GM12878 (cell line): Measurements from ENCODE around the gene RPL3. TPM values are rescaled to one million over a fixed set of nuclear protein-coding genes. Genes with fewer than 3 reads are reported as not detected.

Experiments
- BACH1 ChIP-seq: fragments of 450-650 bp; IDR thresholded peaks from 2 replicates; pipeline ENCODE4 v1.6.1; 2017; ENCODE audit warnings: mild to moderate bottlenecking, borderline replicate concordance
- CHD4 ChIP-seq: fragments of 200-600 bp; sonication (generic); IDR thresholded peaks from 2 replicates; pipeline ENCODE4 v1.6.1; 2016; ENCODE audit warnings: mild to moderate bottlenecking
- EP300 ChIP-seq, 2 experiments: fragments of 150-350 bp in 1 of 2; IDR thresholded peaks; 2 replicates each; pipeline ENCODE4 v1.6.1; 2011 to 2012; ENCODE audit warnings: low read depth in 2 of 2, low read length in 2 of 2, borderline replicate concordance in 1 of 2, improper control_type of control experiment in 1 of 2, inconsistent platforms in 1 of 2; ENCODE audit not compliant: control insufficient read depth in 1 of 2
- MTA3 ChIP-seq: IDR thresholded peaks from 2 replicates; pipeline ENCODE4 v1.6.1; 2012; ENCODE audit warnings: low read length, inconsistent platforms, borderline replicate concordance
- NFYB ChIP-seq: IDR thresholded peaks from 2 replicates; pipeline ENCODE4 v1.6.1; 2011; ENCODE audit warnings: low read depth, mild to moderate bottlenecking, low read length, improper control_type of control experiment, moderate library complexity; ENCODE audit not compliant: insufficient read depth
- PAX8 ChIP-seq: fragments of 450-650 bp; IDR thresholded peaks from 2 replicates; pipeline ENCODE4 v1.6.1; 2017; ENCODE audit warnings: mild to moderate bottlenecking, moderate library complexity
- POLR2AphosphoS5 ChIP-seq: IDR thresholded peaks from 2 replicates; pipeline ENCODE4 v1.6.1; 2011; ENCODE audit warnings: mild to moderate bottlenecking, low read length, inconsistent platforms
- RAD51 ChIP-seq: fragments of 450-650 bp; IDR thresholded peaks from 2 replicates; pipeline ENCODE4 v1.6.1; 2016; ENCODE audit warnings: moderate library complexity, mild to moderate bottlenecking, inconsistent platforms
- RB1 ChIP-seq: fragments of 450-650 bp; formaldehyde crosslinking; IDR thresholded peaks from 2 replicates; pipeline ENCODE4 v1.6.1; 2017; ENCODE audit warnings: mild to moderate bottlenecking, borderline replicate concordance
- RCOR1 ChIP-seq: conservative IDR thresholded peaks from 2 replicates; pipeline ENCODE4 v1.6.1; 2012; ENCODE audit warnings: low read depth, low read length, improper control_type of control experiment
- RELA ChIP-seq: fragments of 450-650 bp; IDR thresholded peaks from 2 replicates; pipeline ENCODE4 v1.8.0; 2014; ENCODE audit warnings: borderline replicate concordance; ENCODE audit not compliant: partially characterized antibody
- SKIL ChIP-seq: fragments of 450-650 bp; IDR thresholded peaks from 2 replicates; pipeline ENCODE4 v1.6.1; 2017; ENCODE audit warnings: mild to moderate bottlenecking, low read depth, inconsistent platforms; ENCODE audit not compliant: poor library complexity, severe bottlenecking
- STAT1 ChIP-seq: fragments of 450-650 bp; conservative IDR thresholded peaks from 2 replicates; pipeline ENCODE4 v1.6.1; 2014; ENCODE audit warnings: antibody characterized with exemption, mild to moderate bottlenecking
- WRNIP1 ChIP-seq: IDR thresholded peaks from 2 replicates; pipeline ENCODE4 v1.6.1; 2011; ENCODE audit warnings: low read depth, low read length, improper control_type of control experiment, borderline replicate concordance
- ZBTB40 ChIP-seq: fragments of 450-650 bp; IDR thresholded peaks from 2 replicates; pipeline ENCODE4 v1.6.1; 2016; ENCODE audit warnings: mild to moderate bottlenecking, moderate library complexity, borderline replicate concordance
- polyA plus RNA-seq, 11 experiments: library from polyadenylated mRNA; depleted of rRNA in 4 of 11; unstranded in 6 of 11; stranded (reverse) in 5 of 11; fragments of >200 nt; fragmentation: Nextera tagmentation in 4 of 11; fragmentation: Illumina TruSeq in 1 of 11; extraction: Ambion mirVana in 4 of 11; extraction: Trizol in 1 of 11; gene quantifications; 1 replicate in 1 of 11; 2 replicates in 10 of 11; pipeline versions ENCODE4 v1.2.1 to v1.2.3, GENCODE V29; 2011 to 2016; ENCODE audit warnings: inconsistent platforms in 2 of 11, missing spikeins in 2 of 11, low read depth in 1 of 11
- total RNA-seq, 4 experiments: library from RNA; depleted of rRNA in 3 of 4; stranded (reverse); fragments of >200 nt in 3 of 4; fragmentation: Illumina TruSeq in 1 of 4; extraction: Trizol in 1 of 4; gene quantifications; 2 replicates each; pipeline versions ENCODE4 v1.2.1 to v1.2.3, GENCODE V29; 2013 to 2021
- TF ChIP-seq, protein P1 (sequence below): fragments of 450-650 bp; IDR thresholded peaks from 2 replicates; pipeline ENCODE4 v1.6.1; 2017; ENCODE audit warnings: mild to moderate bottlenecking, moderate library complexity
- TF ChIP-seq, protein P2 (sequence below): fragments of 450-650 bp; IDR thresholded peaks from 2 replicates; pipeline ENCODE4 v1.6.1; 2016; ENCODE audit warnings: mild to moderate bottlenecking

RPL3 gene
- total and polyA plus RNA-seq, 10 of the 15 experiments (the other 5 are each of a cell fraction or from before 2014, with no cell fraction given), result 1,534 to 6,791 (median 3,992) TPM

DNA sequence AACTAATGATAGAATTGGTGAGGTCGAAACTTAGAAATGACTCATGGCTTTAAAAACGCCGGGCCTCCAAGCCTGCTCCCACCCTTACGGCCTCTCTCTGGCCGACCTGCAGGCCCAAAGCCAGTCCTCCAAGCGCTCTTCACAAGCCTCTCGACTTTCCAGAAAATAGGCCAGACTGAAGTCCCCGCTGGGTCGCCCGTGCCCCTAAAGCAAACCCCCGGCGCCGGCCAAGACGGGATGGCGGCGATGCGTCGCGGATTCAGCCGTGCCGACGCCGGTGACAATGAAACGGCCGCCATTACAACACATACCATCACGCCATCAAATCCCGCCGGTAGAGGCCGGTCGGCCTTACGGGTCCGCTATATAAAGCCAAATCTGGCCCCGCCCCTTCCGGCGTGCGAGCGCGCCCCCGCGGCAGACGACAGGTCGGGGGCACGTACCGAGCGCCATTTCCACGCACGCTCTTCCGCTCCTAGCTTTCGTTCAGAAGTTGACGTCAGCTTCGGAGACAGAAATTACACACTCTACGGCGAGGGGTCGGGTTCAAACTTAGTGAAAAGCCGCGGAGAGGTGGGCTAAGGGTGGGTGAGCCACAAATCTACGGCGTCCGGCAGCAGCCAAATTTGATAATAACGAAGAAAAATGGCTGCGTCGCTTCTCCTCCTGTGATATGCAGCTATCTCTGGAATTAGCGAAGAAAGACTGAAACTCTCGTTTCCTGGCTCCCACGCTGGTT, at the start of gene RPL3 (continued):
- TF ChIP-seq ZBTB40, result peak; percentile 78; the same call in 1 of the 2 replicates
- TF ChIP-seq MTA3, result peak; percentile 91; the same call in 1 of the 2 replicates
- no peak for TF ChIP-seq RCOR1
- TF ChIP-seq NFYB, result no peak
- peak; percentile 32 for TF ChIP-seq SKIL
- TF ChIP-seq POLR2AphosphoS5, result peak; percentile 100
- TF ChIP-seq STAT1, result peak; percentile 82; the same call in 1 of the 2 replicates
- TF ChIP-seq PAX8, result peak; percentile 50; the same call in 1 of the 2 replicates
- TF ChIP-seq, protein P1, sequence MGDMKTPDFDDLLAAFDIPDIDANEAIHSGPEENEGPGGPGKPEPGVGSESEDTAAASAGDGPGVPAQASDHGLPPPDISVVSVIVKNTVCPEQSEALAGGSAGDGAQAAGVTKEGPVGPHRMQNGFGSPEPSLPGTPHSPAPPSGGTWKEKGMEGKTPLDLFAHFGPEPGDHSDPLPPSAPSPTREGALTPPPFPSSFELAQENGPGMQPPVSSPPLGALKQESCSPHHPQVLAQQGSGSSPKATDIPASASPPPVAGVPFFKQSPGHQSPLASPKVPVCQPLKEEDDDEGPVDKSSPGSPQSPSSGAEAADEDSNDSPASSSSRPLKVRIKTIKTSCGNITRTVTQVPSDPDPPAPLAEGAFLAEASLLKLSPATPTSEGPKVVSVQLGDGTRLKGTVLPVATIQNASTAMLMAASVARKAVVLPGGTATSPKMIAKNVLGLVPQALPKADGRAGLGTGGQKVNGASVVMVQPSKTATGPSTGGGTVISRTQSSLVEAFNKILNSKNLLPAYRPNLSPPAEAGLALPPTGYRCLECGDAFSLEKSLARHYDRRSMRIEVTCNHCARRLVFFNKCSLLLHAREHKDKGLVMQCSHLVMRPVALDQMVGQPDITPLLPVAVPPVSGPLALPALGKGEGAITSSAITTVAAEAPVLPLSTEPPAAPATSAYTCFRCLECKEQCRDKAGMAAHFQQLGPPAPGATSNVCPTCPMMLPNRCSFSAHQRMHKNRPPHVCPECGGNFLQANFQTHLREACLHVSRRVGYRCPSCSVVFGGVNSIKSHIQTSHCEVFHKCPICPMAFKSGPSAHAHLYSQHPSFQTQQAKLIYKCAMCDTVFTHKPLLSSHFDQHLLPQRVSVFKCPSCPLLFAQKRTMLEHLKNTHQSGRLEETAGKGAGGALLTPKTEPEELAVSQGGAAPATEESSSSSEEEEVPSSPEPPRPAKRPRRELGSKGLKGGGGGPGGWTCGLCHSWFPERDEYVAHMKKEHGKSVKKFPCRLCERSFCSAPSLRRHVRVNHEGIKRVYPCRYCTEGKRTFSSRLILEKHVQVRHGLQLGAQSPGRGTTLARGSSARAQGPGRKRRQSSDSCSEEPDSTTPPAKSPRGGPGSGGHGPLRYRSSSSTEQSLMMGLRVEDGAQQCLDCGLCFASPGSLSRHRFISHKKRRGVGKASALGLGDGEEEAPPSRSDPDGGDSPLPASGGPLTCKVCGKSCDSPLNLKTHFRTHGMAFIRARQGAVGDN, result peak; percentile 93
- peak; percentile 93; the same call in 1 of the 2 replicates for TF ChIP-seq BACH1
- TF ChIP-seq WRNIP1, result no peak
- TF ChIP-seq EP300 (IDR thresholded peaks at IDR 0.05; ENCODE audit: borderline replicate concordance in 1 of 2, control insufficient read depth in 1 of 2, low read depth in 2 of 2, low read length in 2 of 2), result 0 out of 4 replicates have a peak, but pooled peaks of 1 of the 2 experiments have one; percentile 2
- peak; percentile 79 for TF ChIP-seq RELA
- no peak for TF ChIP-seq CHD4
- TF ChIP-seq RB1, result peak; percentile 90
- TF ChIP-seq, protein P2, sequence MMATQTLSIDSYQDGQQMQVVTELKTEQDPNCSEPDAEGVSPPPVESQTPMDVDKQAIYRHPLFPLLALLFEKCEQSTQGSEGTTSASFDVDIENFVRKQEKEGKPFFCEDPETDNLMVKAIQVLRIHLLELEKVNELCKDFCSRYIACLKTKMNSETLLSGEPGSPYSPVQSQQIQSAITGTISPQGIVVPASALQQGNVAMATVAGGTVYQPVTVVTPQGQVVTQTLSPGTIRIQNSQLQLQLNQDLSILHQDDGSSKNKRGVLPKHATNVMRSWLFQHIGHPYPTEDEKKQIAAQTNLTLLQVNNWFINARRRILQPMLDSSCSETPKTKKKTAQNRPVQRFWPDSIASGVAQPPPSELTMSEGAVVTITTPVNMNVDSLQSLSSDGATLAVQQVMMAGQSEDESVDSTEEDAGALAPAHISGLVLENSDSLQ, result peak; percentile 73
- TF ChIP-seq RAD51, result no peak
